GM21526 (cell line): ENCODE results near the gene SLC13A4.
"Not testable (repeated sequence)": the region's sequence is repeated elsewhere in the genome, so short reads cannot be mapped to it uniquely, and the experiment has no call there.

ENCODE experiments used
- ATAC-seq: cut with Tn5 transposase; IDR thresholded peaks from one replicate; pipeline ENCODE4 v1.9.1; 2021; ENCODE audit warnings: moderate library complexity; ENCODE audit not compliant: unreplicated experiment, low FRiP score

The SLC13A4 gene, protein sequence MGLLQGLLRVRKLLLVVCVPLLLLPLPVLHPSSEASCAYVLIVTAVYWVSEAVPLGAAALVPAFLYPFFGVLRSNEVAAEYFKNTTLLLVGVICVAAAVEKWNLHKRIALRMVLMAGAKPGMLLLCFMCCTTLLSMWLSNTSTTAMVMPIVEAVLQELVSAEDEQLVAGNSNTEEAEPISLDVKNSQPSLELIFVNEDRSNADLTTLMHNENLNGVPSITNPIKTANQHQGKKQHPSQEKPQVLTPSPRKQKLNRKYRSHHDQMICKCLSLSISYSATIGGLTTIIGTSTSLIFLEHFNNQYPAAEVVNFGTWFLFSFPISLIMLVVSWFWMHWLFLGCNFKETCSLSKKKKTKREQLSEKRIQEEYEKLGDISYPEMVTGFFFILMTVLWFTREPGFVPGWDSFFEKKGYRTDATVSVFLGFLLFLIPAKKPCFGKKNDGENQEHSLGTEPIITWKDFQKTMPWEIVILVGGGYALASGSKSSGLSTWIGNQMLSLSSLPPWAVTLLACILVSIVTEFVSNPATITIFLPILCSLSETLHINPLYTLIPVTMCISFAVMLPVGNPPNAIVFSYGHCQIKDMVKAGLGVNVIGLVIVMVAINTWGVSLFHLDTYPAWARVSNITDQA

DNA sequence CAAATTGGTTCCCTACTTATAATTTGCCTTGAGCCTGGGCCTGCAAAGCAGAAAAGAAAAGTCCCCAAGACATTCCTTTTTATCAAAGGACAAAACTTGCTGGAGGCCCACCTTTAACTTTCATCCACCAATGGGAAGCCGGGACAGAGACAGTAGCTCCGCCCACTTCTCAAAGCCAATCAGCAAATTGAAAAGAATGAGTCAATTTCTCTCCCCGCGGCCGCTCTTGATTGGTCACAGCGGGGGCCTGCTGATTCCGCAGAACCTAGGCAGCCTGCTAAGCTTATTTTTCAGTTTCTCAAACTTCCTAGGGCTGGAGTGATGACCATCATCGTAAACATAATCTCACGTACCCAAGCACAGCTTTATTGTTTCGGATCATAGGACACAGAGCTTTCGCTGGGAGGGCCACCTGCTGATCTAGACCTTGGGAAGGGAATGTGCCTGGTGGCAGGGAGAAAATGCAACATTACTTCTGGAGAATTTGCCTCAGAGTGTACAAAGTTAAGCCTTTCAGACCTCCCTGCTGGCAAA lies at the start of gene SLC13A4:
Gene SLC13A4 (minus strand): TSS at position 51 of the 534 bp plus-strand sequence. CDS start 690 bp downstream, outside the sequence.
- ATAC-seq: no peak

DNA sequence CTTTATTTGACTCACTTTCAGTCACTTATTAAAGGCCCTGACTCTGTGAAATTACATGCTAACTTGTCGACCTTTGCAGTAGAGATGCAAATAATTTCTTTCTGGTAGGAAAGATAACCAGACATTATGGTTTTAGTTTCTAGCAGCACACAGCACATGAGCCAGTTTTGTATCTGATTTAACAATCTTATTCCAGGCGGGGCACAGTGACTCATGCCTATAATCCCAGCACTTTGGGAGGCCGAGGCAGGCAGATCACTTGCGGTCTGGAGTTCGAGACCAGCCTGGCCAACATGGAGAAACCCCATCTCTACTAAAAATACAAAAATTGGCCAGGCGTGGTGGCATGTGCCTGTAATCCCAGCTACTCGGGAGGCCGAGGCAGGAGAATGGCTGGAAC lies 47.9 kb upstream of the SLC13A4 start:
- not testable (repeated sequence) for ATAC-seq

DNA sequence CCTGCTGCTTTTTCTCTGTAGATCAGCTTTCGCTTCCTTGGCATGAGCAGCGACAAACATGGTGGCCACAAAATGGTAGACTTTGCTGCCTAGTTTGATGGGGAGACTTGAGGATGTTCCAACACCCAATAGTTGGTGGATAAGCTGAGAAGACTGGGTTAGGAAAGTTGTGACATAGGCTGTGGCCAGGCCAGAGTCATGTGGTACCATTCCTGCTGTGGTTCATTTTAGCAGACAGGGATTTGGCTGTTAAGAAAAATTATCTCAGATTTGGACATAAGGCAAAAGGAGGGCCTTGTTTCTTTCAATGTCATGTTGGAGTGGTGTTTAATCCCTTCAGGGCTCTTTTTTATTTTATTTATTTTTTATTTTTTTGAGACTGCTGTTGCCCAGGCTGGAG lies 47.2 kb upstream of the SLC13A4 start:
- ATAC-seq: no peak

DNA sequence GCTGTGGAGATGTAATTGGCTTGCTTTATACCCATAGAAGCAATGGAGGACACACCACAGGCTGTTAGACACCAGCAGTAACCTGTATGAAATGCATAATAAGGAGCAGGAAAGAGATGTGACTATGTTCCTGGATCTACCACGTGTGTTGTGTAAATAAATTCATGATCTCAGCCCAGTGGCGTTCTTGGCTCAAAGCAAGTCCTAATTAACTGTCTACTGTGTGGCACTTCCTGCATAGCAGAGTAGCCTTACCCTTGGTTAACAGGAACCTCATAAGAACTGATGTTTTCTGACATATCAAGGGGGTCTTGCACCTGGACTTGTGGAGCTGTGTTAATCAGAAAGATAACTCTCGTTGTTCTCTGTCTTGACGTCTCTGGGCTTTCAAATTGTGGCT lies 46.3 kb upstream of the SLC13A4 start:
- ATAC-seq: no peak

DNA sequence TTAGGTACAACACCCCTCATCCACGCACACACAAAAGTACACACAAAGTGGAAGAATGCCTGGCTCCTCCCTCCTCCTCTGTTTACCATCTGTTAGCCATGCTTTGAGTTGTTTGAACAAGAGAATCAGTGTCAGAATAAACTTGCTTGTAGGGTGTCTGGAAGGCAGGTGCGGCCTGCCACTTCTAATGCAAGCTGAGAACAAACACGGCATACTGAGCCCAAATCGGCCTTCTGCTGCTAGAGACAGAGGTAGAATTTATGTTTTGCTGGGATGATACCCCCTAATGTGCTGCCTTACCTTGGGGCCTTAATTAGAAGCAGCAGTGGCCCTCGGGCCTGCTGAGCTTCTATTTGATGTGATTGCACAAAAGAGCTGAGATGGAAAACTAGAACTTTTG lies 45.5 kb upstream of the SLC13A4 start:
- ATAC-seq: no peak

DNA sequence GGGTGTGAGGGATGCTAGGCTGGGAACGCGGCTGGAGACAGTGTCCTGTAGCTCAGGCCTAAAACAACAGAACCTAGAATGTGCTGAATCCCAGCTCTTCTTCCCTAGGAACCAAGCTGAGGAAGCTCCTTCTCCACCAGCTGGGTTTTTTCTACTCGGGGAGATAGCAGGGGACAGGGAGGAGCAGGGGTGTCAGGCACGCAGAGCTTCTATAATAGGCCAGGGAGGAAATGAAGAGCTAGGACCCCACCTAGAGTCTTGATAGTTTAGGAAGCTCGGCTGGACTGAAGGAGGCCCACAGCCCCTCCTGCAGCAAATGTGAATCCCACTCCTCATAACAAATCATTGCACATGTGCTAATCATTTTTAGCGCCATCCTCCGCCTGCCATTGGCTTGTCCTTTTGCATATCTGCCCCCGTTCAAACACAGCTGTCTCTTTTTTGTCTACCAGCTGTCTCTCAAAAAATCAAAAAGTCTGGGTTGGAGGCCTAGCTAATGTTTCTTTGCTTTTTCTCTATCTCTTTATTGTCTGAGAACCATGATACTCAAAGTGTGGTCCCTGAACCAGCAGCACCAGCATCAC lies 44.7 kb upstream of the SLC13A4 start:
- no peak for ATAC-seq

DNA sequence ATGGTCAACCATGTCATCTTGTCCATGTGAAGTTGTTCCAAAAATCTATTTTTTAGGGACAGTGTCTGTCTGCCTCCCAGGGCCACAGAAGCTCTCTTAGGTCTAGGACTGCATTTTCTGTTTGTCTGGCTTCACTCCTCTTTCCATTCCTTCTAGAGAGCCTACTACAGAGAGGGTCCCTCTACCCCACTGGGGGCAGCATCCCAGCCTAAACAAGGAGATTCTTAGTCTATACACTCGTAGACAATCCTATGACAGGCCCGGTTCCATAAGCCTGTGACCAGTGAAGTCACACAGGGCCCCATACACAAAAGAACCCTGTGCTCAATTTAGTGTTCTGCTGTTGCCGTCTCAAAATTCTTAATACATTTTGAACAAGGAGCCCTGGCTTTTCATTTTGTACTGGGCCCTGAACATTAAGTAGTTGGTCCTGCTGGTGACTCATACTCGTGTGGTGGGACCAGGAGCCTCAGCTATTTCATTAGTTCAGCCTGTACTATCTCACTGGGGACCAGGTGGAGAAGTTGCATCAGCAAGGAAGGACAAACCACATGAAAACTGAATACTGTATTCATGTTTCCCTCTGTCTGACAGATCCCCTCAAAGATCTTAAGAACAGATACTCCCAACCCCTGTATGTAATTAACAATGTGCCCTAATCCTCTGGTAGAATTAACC lies 44.1 kb upstream of the SLC13A4 start:
- no peak for ATAC-seq

DNA sequence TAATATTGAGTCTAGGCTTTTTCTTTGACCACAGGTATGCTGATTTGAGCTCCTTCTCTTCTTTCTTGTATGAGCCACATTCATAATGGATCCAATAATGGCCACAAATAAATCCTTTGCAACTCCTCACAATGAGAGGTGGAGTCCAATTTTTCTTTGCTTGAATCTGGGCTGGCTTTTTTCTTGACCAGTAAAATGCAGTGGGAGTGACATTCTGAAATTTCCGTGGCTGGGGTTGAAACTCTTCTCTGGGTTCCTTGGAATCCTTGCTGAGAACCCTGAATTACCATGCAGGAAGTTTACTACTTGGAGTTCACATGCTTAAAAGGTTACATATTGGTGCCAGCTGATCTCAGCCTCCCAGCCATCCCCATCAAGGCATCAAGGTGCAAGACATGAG lies 43.1 kb upstream of the SLC13A4 start:
- ATAC-seq: no peak

DNA sequence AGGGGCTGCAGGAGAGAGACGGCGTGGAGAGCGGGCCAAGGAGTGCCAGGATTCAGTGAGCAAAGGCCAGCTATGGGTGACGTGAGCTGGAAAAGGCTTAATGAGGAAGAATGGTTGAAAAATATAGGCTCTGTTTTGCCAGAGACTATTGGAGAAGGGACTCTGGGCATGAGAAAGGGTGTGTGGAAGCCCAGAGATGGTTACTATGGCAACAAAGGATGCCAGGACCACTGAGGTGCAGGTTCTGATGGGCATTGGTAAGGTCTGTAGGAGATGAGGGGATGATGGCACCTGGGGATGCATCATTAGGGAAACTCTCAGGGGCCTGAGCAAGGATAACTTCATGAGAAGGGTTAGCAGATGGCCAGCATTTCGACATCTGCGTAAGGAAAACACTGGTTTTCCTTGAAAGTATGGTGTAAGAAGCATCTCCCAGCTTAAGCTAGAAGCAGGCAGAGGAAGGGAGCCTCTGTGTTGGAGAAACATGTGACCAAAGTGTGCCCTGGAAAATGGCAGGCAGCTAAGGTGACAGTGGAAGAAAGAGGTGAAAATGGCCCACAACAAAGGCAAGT lies 42.2 kb upstream of the SLC13A4 start:
- no peak for ATAC-seq

DNA sequence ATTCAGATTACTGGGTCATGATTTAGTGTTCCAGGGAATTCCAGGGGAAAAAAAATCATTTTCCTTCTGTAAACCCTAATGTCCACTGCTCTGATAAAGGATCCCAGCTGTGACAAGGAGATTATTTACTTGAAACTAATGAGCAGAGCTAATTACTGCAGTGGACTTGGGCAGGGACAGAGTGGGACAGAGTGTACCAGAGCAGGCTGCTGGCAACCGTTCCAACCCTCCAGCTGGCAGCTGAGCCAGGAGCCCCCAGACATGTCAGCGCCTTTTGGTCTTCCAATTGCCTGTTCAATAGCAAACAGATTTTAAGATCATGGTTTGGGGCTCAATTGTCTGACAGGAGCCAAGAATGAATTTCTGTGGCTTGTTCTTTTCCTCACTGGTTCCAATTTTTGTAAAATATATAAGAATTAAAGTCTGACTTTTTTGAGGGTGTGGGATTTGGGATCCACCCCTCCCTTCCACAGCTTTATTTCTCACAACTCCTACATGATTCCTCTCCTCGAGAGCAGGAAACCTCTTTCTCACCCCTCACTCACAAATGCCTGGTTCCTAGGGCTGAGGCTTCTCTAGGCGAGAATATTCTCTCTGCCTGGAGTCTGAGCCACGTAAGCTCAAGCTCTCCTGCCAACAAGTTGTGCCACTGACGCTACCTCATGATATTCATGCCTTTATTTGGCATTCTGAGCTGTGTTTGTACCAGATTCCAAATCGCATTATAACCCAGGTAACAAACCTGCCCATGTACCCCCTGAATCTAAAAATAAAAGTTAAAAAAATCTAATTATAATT lies 41.2 kb upstream of the SLC13A4 start:
- no peak for ATAC-seq

DNA sequence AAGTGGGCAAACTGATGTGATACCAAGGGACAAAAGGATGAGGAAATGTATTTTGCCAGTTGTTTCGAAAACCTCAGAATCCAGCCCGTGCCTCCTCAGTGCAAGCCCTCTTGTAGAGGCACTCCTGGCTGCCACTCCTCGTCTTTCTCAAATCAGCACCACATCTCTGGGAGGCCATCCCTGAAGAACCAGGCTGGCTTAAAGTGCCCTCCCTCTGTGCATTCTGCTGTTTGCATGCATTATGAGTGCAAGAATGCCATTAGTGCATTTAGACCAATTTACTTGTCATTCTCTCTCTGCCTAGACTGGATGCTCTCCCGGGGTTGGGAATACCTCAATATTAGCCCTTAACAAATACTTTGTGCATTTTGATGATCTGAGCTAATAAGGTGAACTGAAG lies 40.5 kb upstream of the SLC13A4 start:
- no peak for ATAC-seq

DNA sequence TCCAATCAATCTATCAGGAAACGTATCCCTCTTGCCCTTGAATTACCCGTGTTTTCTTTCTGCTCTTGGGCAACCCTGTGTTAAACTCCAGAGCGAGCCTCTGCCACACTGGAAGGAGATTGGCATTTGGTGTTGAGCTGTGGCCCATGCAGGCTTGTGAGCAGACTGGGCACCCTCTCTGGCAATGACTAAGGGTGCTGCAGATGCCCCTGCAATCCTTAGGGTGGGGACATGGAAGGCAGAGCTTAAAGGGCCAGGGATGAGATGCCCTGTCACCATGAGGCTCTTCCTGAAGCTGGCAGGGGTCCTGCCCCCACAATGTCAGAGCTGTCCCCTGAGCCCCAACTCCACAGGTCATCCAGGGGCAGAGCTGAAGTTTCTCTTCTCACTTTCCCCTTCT lies 40.1 kb upstream of the SLC13A4 start:
- no peak for ATAC-seq

DNA sequence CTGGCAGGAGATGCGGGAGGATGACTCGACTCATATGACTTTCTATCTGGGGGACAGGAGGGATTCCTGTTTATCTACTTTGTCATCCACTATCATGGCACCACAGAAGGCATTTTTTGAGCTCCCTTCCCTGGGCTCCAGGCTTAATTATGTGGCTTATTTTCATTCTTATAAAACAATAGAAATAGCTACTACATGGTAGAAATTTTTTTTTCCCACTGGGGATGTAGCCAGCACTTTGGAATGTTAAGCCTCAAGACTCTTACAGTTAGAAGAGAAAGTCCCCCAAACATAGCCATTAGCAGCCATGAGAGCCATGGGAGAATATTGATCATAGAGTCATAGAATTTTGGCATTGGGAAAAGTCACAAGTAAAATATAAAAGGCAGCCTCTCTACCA lies 35.3 kb upstream of the SLC13A4 start:
- ATAC-seq: no peak

DNA sequence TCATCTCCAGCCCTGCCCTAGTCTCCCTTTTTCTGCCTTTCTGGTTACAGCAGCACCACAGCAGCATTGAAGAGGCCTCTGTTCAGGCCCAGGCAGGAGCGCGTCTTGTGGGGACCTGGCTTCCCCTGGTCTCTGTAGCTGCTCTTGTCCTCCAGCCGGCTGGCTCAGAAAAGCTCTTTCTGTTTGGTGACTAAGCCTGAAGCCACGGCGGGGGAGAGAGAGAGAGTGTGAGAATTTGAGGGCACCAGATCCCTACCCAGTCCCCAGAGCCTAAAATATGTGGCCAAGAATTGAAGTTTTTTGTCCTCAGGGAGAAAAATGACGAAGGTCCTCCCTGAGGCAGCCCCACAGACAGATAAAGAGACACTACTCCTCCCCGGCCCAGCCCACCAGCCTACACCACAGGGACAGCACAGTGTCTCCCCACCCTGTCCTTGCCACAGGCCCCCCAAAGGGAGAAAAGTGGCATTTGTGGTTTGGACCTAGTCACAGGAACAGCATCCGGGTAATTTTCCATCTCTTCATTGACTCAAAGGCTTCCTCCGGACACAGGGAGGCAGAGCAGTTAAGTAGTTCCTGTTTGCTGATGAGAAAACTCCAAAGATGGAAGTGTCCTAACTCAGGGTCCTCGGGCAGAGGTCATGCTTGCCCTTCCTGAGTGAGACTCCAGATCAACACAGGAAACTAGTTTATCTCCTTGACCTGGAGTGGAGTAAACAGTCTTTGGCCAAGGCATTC lies 33.9 kb upstream of the SLC13A4 start:
- ATAC-seq: no peak

DNA sequence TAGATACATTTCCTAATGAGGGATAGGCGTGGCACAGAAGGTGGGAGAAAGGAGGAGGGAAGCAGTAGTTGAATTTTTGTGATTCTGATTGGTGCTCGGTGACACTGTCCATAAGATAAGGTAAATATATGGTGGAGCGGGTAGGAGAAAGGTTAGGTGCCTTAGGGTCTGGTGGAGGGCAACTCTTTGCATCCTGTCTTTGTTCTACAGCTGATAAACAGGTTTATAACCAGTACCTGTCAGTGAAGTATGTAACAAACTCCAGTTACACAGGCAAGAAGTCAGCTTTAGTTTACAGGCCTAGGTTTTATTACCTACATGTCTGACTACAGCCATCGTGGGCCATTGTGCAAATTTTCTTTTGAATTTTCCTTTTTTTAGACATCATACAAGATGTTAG lies 31.5 kb upstream of the SLC13A4 start:
- ATAC-seq: no peak

DNA sequence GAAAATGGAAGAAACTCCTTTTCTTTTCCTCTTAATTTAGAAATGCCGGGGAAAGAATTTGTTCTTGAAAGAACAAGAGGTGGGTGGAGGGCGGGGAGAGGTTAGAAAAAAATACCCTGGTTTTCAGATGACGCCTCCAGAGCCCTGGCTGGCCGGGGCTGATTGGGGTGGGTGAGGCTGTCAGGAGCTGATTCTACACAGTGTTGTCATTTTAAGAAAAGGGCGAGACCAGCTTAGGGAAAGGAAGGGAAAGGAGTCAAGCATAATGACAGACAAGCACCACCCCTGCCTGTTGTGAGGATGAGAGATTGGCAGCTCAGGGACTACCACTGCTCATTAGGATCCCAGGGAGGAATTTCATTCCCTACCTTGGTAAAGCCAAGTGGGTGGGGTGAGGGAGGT lies 30.5 kb upstream of the SLC13A4 start:
- ATAC-seq: no peak

DNA sequence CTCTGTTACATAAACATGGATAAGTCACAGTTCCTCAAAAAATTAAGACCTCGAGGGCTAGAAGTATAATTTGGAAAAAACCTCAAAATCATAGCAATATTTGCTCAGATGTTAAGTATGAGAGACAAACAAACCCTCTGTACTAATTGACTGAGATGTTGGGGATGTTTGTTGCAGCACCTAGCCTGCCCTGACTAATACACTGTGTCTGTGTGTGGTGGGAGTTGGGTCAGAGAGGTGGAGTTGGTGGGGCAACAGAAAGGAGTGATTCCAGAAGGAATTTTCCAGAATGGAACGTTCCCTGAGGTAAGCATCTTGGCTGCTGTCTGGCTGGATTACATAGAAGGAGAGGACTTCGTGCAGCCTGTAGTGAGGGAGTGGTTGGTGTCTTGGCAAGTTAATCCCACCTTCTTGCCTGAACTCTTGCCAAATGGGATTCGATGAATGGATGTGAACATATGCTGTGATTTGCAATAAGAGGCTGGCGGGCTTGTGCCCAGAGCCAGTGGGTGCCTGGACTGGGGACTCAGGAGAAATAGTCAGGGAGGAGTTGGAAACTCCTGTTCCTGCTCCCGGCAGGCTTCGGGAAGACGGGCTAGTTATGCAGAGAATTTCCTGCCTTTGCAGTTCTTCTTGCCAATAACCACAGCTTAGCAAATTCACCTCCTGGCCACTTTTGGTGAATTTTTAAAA lies 29.9 kb upstream of the SLC13A4 start:
- ATAC-seq: no peak

DNA sequence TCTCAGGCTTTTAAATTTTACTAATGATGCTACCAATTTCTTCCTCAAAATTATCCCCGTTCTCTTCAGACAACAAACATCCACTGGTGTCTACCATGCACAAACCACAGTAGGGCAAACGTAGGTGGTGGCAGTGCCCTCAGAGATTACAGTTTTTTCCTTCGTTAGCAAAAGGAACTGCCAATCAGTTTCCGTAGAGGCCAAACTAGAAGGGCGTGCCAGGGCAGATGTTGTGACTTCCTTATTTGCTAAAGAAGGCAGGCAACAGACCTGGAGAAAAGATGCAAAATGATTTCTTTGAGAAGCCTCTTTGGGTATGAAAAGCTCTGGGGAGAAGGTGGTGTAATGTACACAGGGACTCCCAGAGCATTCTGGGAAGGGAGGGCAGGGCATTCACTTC lies 28.2 kb upstream of the SLC13A4 start:
- no peak for ATAC-seq

DNA sequence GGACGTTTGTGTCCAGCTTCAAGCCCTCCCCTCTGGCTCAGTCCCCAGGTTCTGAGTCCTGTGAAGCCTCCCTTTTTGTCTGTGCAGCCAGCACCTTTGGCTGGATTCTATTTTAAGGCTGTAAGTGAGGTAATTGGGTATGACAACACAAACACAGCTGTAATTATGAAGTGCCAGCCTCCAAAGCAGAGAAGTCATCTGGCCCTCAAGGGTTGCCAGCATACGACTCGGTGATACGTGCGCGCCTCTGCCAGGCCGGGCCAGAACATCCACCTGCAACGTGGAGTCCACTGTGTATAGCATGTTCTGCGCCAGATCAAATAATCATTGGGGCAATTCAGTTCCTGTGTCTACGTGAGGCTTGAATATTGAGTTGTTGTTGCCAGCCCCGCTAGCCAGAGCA lies 27.4 kb upstream of the SLC13A4 start:
- ATAC-seq: no peak
